HCT116 (cell line): ENCODE results near the gene SLC25A1.

Experiments
- CTCF ChIP-seq, 3 experiments: fragments of 200-600 bp in 1 of 3; sonication (generic) in 1 of 3; IDR thresholded peaks in 2 of 3; conservative IDR thresholded peaks in 1 of 3; 2 replicates each; pipeline ENCODE4 v1.5.1; 2012 to 2017; ENCODE audit warnings: low read depth in 2 of 3, low read length in 2 of 3, antibody characterized with exemption in 1 of 3, borderline replicate concordance in 1 of 3, control low read depth in 1 of 3, mild to moderate bottlenecking in 1 of 3, mixed read lengths in 1 of 3, mixed run types in 1 of 3, moderate library complexity in 1 of 3; ENCODE audit not compliant: insufficient read depth in 1 of 3
- POLR2A ChIP-seq: IDR thresholded peaks from 2 replicates; pipeline ENCODE4 v1.7.0; 2011; ENCODE audit warnings: borderline replicate concordance; ENCODE audit not compliant: insufficient read depth, insufficient read length; ENCODE audit errors: extremely low read depth
- POLR2AphosphoS5 ChIP-seq: IDR thresholded peaks from 2 replicates; pipeline ENCODE4 v1.6.1; 2011; ENCODE audit warnings: mild to moderate bottlenecking, low read depth, low read length, moderate library complexity

GRCh38 chr22:19142394-19142793 is 36.1 kb downstream of the SLC25A1 start:
- no peak for TF ChIP-seq POLR2A
- TF ChIP-seq CTCF (IDR thresholded peaks at IDR 0.05 in 2 of 3, conservative IDR thresholded peaks at IDR 0.05 in 1 of 3; ENCODE audit: borderline replicate concordance in 1 of 3, insufficient read depth in 1 of 3, low read depth in 2 of 3, low read length in 2 of 3), result no peak
- TF ChIP-seq POLR2AphosphoS5, result no peak
